SK-N-SH treated with all-trans-retinoic acid at 6 μM for 48 hours (cell line): ENCODE results near the gene SLC38A8.

Source experiments
- ATAC-seq: fragments of 200-7000 bp; cut with Tn5 transposase; 3 replicates; pipeline ENCODE4 v1.9.1; 2020; ENCODE audit warnings: mild to moderate bottlenecking, moderate library complexity
- ARNTL ChIP-seq: fragments of 450-650 bp; formaldehyde crosslinking; IDR thresholded peaks from 2 replicates; pipeline ENCODE4 v1.5.0; 2020; ENCODE audit warnings: low read depth, mild to moderate bottlenecking, moderate library complexity, borderline replicate concordance
- BACH2 ChIP-seq: fragments of 250-450 bp; sonication (Bioruptor Pico); IDR thresholded peaks from 2 replicates; pipeline ENCODE4 v1.9.0; 2021; ENCODE audit warnings: mild to moderate bottlenecking, borderline replicate concordance
- CREB5 ChIP-seq: fragments of 250-450 bp; sonication (Bioruptor Pico); IDR thresholded peaks from 2 replicates; pipeline ENCODE4 v1.5.1; 2020; ENCODE audit warnings: low read depth, mild to moderate bottlenecking, moderate library complexity
- CSRNP3 ChIP-seq: fragments of 250-450 bp; sonication (Bioruptor Pico); IDR thresholded peaks from 2 replicates; pipeline ENCODE4 v1.5.1; 2021; ENCODE audit warnings: mild to moderate bottlenecking, moderate library complexity
- ESRRG ChIP-seq: fragments of 250-450 bp; sonication (Bioruptor Pico); IDR thresholded peaks from 2 replicates; pipeline ENCODE4 v1.6.1; 2021; ENCODE audit warnings: mild to moderate bottlenecking
- GLIS3 ChIP-seq: fragments of 250-450 bp; sonication (Bioruptor Pico); IDR thresholded peaks from 2 replicates; pipeline ENCODE4 v1.5.0; 2020; ENCODE audit warnings: mild to moderate bottlenecking, moderate library complexity
- ISL1 ChIP-seq: fragments of 250-450 bp; sonication (Bioruptor Pico); IDR thresholded peaks from 2 replicates; pipeline ENCODE4 v2.1.2; 2022; ENCODE audit warnings: mild to moderate bottlenecking, moderate library complexity
- PPARA ChIP-seq: fragments of 250-450 bp; sonication (Bioruptor Pico); IDR thresholded peaks from 2 replicates; pipeline ENCODE4 v1.5.0; 2020; ENCODE audit warnings: mild to moderate bottlenecking, borderline replicate concordance
- RARB ChIP-seq: fragments of 250-450 bp; sonication (Bioruptor Pico); IDR thresholded peaks from 2 replicates; pipeline ENCODE4 v1.8.0; 2021; ENCODE audit warnings: mild to moderate bottlenecking, moderate library complexity
- SNAI2 ChIP-seq: fragments of 250-450 bp; sonication (Bioruptor Pico); IDR thresholded peaks from 2 replicates; pipeline ENCODE4 v1.5.0; 2020; ENCODE audit warnings: mild to moderate bottlenecking, moderate library complexity
- TCF4 ChIP-seq: fragments of 250-450 bp; sonication (Bioruptor Pico); IDR thresholded peaks from 2 replicates; pipeline ENCODE4 v1.8.0; 2021; ENCODE audit warnings: mild to moderate bottlenecking, moderate library complexity, borderline replicate concordance
- TOX ChIP-seq: fragments of 250-450 bp; sonication (Bioruptor Pico); IDR thresholded peaks from 2 replicates; pipeline ENCODE4 v1.8.0; 2021; ENCODE audit warnings: mild to moderate bottlenecking, moderate library complexity, borderline replicate concordance
- TSHZ2 ChIP-seq: fragments of 250-450 bp; sonication (Bioruptor Pico); IDR thresholded peaks from 2 replicates; pipeline ENCODE4 v1.5.0; 2020; ENCODE audit warnings: mild to moderate bottlenecking, moderate library complexity
- ZC3H10 ChIP-seq: fragments of 250-450 bp; sonication (Bioruptor Pico); IDR thresholded peaks from 2 replicates; pipeline ENCODE4 v1.5.1; 2021; ENCODE audit warnings: mild to moderate bottlenecking, moderate library complexity
- ZFP3 ChIP-seq: fragments of 250-450 bp; sonication (Bioruptor Pico); IDR thresholded peaks from 2 replicates; pipeline ENCODE4 v1.5.0; 2020; ENCODE audit warnings: mild to moderate bottlenecking, moderate library complexity
- ZNF565 ChIP-seq: fragments of 450-650 bp; formaldehyde crosslinking; conservative IDR thresholded peaks from 2 replicates; pipeline ENCODE4 v1.5.0; 2020; ENCODE audit warnings: low read depth, mild to moderate bottlenecking, moderate library complexity
- ZNF70 ChIP-seq: fragments of 450-650 bp; formaldehyde crosslinking; IDR thresholded peaks from 2 replicates; pipeline ENCODE4 v1.5.0; 2020; ENCODE audit warnings: mild to moderate bottlenecking, moderate library complexity
- ZNF8 ChIP-seq: fragments of 450-650 bp; formaldehyde crosslinking; IDR thresholded peaks from 2 replicates; pipeline ENCODE4 v1.5.0; 2020; ENCODE audit warnings: mild to moderate bottlenecking, moderate library complexity
- TF ChIP-seq, protein P1 (sequence below): fragments of 250-450 bp; sonication (Bioruptor Pico); IDR thresholded peaks from 2 replicates; pipeline ENCODE4 v1.8.0; 2021; ENCODE audit warnings: low read depth, mild to moderate bottlenecking, moderate library complexity, borderline replicate concordance

The SLC38A8 gene

GRCh38 chr16:83981799-83982198 is 60.8 kb downstream of the SLC38A8 start:
- no peak for ATAC-seq
- TF ChIP-seq ISL1 (CRISPR knock-in tag) (no peak), BACH2 (no peak), ZNF70 (CRISPR knock-in tag) (no peak), GLIS3 (no peak), ZC3H10 (CRISPR knock-in tag) (no peak)
- TF ChIP-seq, protein P1, sequence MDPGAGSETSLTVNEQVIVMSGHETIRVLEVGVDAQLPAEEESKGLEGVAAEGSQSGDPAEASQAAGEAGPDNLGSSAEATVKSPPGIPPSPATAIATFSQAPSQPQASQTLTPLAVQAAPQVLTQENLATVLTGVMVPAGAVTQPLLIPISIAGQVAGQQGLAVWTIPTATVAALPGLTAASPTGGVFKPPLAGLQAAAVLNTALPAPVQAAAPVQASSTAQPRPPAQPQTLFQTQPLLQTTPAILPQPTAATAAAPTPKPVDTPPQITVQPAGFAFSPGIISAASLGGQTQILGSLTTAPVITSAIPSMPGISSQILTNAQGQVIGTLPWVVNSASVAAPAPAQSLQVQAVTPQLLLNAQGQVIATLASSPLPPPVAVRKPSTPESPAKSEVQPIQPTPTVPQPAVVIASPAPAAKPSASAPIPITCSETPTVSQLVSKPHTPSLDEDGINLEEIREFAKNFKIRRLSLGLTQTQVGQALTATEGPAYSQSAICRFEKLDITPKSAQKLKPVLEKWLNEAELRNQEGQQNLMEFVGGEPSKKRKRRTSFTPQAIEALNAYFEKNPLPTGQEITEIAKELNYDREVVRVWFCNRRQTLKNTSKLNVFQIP: no peak

- TF ChIP-seq ARNTL (CRISPR knock-in tag) (no peak), ZFP3 (CRISPR knock-in tag) (no peak), CREB5 (no peak), ZNF8 (CRISPR knock-in tag) (no peak), RARB (no peak), ESRRG (CRISPR knock-in tag) (no peak), GLIS3 (no peak), TCF4 (CRISPR knock-in tag) (no peak), ISL1 (CRISPR knock-in tag) (no peak), TSHZ2 (CRISPR knock-in tag) (no peak), ZNF70 (CRISPR knock-in tag) (no peak), TOX (CRISPR knock-in tag) (no peak), PPARA (no peak), CSRNP3 (no peak)
- TF ChIP-seq, protein P1: no peak
- no peak for ATAC-seq
Observed at GRCh38 chr16:83980794-83981193, 61.8 kb downstream of the SLC38A8 start.

GRCh38 chr16:83979441-83979840 is 63.2 kb downstream of the SLC38A8 start:
- no peak for ATAC-seq
- TF ChIP-seq TCF4 (CRISPR knock-in tag): no peak
- TF ChIP-seq ZFP3 (CRISPR knock-in tag): no peak
- TF ChIP-seq ZNF565 (CRISPR knock-in tag): no peak
- no peak for TF ChIP-seq ESRRG (CRISPR knock-in tag)
- TF ChIP-seq SNAI2 (CRISPR knock-in tag): no peak
- TF ChIP-seq BACH2: no peak

DNA sequence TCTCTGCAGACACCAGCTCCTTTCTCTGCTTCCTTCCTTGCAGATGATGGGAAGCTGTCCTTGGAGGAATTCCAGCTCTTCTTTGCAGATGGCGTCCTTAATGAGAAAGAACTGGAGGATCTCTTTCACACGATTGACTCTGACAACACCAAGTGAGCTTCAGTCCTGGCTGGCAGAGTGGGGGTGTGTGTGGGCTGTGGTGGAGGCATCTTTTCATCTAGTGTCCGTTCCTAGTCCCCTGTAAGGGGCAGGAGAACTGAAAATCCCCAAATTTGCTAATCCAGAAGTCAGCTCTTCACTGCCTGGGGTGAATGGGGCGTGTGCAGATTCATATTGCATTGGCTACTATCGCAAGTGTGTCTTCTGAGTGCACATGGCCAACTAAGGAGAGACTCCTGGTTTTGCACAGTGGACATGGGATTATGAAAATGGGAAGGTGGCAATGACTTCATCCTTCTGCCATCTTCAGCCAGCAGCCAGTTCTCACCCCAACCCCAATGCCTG is 64.1 kb downstream of the SLC38A8 start:
- ATAC-seq: no peak
- TF ChIP-seq ESRRG (CRISPR knock-in tag) (no peak), ISL1 (CRISPR knock-in tag) (no peak), GLIS3 (no peak), SNAI2 (CRISPR knock-in tag) (no peak)
- TF ChIP-seq, protein P1: no peak
